GM12865 (cell line): ENCODE results near the gene PEAR1.

Experiments
- DNase-seq: peaks from one replicate; pipeline ENCODE4 v3.0.0; 2010; ENCODE audit warnings: low read depth
- H3K4me3 ChIP-seq: 2 replicates; pipeline ENCODE4 v1.5.1; 2011; ENCODE audit warnings: mild to moderate bottlenecking, low read depth, low read length, control low read depth
- TF ChIP-seq, protein P1 (sequence below): IDR thresholded peaks from 2 replicates; pipeline ENCODE4 v1.5.1; 2011; ENCODE audit warnings: low read length, control low read depth, low read depth, inconsistent platforms; ENCODE audit not compliant: insufficient read depth; ENCODE audit errors: missing control alignments

PEAR1 gene

GRCh38 chr1:156880473-156880872, 13.0 kb upstream of the PEAR1 start:
- TF ChIP-seq, protein P1, sequence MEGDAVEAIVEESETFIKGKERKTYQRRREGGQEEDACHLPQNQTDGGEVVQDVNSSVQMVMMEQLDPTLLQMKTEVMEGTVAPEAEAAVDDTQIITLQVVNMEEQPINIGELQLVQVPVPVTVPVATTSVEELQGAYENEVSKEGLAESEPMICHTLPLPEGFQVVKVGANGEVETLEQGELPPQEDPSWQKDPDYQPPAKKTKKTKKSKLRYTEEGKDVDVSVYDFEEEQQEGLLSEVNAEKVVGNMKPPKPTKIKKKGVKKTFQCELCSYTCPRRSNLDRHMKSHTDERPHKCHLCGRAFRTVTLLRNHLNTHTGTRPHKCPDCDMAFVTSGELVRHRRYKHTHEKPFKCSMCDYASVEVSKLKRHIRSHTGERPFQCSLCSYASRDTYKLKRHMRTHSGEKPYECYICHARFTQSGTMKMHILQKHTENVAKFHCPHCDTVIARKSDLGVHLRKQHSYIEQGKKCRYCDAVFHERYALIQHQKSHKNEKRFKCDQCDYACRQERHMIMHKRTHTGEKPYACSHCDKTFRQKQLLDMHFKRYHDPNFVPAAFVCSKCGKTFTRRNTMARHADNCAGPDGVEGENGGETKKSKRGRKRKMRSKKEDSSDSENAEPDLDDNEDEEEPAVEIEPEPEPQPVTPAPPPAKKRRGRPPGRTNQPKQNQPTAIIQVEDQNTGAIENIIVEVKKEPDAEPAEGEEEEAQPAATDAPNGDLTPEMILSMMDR = no peak
- no peak for DNase-seq
- no peak overlapping the region for H3K4me3 ChIP-seq

GRCh38 chr1:156881101-156881500, 12.4 kb upstream of the PEAR1 start:
- no peak for DNase-seq
- TF ChIP-seq, protein P1 = no peak
- no peak overlapping the region for H3K4me3 ChIP-seq

DNA sequence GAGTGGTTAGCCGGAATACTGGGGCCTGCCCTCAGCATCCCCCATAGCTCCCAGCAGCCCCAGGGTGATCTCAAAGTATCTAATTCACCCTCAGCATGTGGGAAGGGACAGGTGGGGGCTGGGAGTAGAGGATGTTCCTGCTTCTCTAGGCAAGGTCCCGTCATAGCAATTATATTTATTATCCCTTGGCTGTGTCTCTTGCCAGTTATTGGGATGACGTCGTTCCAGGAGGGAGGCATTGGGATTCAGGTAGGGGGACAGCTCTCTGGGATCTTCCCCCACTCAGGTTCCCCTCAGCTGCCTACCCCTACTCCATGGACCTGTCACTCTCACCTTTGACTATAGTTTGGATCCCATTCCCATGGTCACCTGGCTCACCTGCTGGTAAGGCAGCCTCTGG, 11.9 kb upstream of the PEAR1 start:
- DNase-seq = no peak
- TF ChIP-seq, protein P1 = no peak
- no peak overlapping the region for H3K4me3 ChIP-seq

DNA sequence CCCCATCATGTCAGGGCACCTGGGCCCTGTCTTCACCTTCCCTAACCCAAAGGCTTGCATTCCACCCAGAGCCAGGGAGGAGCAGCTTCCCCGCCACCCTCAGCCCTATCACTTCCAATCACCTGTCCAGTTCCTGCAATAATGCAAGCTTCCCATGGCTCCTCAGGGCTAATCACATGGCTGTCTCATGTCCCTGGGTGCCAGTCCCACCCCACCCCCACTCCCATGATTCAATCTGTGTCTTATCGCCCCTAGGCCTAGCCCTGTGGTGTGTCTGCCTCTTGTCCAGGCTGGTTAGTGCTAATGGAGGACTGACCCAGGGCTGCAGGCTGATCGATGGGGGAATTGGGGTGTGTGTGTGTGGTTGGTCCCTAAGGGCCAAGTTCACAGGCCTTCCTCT, 11.0 kb upstream of the PEAR1 start:
- H3K4me3 ChIP-seq = no peak overlapping the region
- DNase-seq = no peak
- TF ChIP-seq, protein P1 = no peak

DNA sequence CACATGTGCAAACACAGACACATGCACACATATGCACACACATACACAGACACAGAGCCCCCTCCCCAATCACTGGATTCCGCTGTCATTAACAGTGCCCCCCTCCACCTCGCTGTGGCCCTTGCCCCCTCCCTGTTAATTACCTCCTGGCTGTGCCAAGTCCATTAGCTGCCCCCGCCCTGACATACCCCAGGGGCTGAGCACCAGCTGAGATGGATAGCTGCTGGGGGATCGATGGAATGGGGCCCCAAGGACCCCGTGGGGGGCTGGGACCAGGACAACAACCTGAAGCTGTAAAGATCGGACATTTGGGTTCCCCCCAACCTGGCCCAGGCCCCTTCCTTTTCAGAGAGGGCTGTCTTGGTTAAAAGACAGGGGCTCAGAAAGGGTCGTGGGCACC, 9.6 kb upstream of the PEAR1 start:
- no peak for DNase-seq
- H3K4me3 ChIP-seq = no peak overlapping the region
- TF ChIP-seq, protein P1 = no peak

DNA sequence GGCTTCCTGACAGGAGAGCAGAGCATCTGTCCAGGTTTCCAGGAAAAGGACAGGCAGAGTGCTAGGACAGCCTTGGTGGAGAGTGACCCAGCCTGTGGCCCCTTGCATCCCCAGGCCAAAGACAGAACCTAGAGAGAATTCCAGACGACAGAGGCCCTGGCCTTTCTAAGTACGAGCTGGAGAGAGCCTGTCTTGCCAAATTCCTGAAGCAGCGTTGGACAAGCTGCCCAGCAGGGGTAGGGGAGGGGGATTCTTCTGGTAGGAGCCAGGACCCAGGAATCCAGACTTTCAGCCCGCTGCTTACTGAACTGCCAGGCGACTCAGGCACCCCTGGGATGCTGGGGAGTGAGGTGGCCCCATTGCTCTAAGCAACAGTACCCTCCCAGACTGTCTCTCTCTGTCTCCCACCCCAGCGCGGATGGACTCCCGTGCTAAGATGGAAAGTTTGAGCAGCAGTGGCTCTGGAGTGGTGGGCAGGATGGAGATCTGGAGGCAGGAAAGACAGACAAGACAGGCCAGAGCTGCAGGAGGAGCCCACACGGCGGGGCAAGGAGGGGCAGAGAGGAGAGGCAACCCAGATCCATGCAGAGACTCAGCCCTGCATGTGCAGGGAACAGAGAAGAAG, 8.8 kb upstream of the PEAR1 start:
- H3K4me3 ChIP-seq = no peak overlapping the region
- TF ChIP-seq, protein P1 = no peak
- DNase-seq = no peak

GRCh38 chr1:156885314-156885713, 8.2 kb upstream of the PEAR1 start:
- TF ChIP-seq, protein P1 = no peak
- no peak overlapping the region for H3K4me3 ChIP-seq
- DNase-seq = no peak
